DOHH2 (cell line): ENCODE results near the gene TERT.

Source experiments
- CTCF ChIP-seq: fragments of 200-600 bp; sonication (generic); IDR thresholded peaks from one replicate; pipeline ENCODE4 v1.5.1; 2014; ENCODE audit warnings: antibody characterized with exemption, mild to moderate bottlenecking, low read depth, low read length; ENCODE audit not compliant: poor library complexity, severe bottlenecking
- EZH2phosphoT487 ChIP-seq: fragments of 200-600 bp; sonication (generic); IDR thresholded peaks from 2 replicates; pipeline ENCODE4 v1.6.1; 2017; ENCODE audit warnings: borderline replicate concordance, mild to moderate bottlenecking, antibody characterized with exemption, low read length, moderate library complexity, mixed read lengths

DNA sequence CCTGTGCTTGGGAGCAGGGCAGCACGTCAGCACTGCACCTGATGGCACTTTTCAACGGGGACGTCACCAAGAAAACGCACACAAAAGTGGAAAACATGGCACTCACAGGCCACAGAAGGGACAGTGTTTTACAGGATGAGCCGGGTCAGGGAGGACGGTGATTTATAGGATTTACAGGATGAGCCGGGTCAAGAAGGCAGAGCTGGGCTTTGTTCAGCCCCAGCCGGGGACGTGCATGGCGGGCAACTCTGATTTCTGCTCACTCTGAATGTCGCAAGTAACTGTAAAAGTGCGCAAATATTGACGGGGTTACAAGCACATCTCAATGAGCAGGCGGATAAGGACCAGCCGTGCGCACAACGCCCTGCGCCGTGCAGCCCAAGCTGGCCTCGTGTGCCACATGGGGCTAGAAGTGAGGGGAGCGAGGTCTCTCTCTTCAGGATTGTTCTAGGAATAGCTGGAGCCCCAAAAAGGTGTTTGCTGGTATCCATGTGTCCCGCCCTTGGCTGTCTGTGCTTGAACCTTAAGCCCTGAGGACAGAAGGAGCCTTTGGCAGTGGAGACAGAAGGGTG, 53.3 kb downstream of the TERT start:
- TF ChIP-seq EZH2phosphoT487 (no peak), CTCF (no peak)
